Measurements from ENCODE around the gene MCC. TPM values are rescaled to one million over a fixed set of nuclear protein-coding genes. Genes with fewer than 3 reads are reported as not detected.

The MCC gene
- total RNA-seq, 1 donor from 2014 or later, result 22.7 TPM

GRCh38 chr5:112979723-112980122 lies 508.5 kb downstream of the MCC start:
- Mint-ChIP-seq H3K27ac (ENCODE audit: unreplicated experiment) (peak overlapping the region; percentile 66), H3K27me3 (ENCODE audit: unreplicated experiment) (peaks cover 10% of the 10 kb centered on the region), H3K4me3 (ENCODE audit: unreplicated experiment) (peak overlapping the region; percentile 80), H3K36me3 (ENCODE audit: low read depth, unreplicated experiment) (no peaks in the 10 kb centered on the region), H3K4me1 (ENCODE audit: unreplicated experiment) (peaks cover 44% of the 10 kb centered on the region), H3K9me3 (ENCODE audit: unreplicated experiment) (no peaks in the 10 kb centered on the region)
- TF ChIP-seq, protein P1, sequence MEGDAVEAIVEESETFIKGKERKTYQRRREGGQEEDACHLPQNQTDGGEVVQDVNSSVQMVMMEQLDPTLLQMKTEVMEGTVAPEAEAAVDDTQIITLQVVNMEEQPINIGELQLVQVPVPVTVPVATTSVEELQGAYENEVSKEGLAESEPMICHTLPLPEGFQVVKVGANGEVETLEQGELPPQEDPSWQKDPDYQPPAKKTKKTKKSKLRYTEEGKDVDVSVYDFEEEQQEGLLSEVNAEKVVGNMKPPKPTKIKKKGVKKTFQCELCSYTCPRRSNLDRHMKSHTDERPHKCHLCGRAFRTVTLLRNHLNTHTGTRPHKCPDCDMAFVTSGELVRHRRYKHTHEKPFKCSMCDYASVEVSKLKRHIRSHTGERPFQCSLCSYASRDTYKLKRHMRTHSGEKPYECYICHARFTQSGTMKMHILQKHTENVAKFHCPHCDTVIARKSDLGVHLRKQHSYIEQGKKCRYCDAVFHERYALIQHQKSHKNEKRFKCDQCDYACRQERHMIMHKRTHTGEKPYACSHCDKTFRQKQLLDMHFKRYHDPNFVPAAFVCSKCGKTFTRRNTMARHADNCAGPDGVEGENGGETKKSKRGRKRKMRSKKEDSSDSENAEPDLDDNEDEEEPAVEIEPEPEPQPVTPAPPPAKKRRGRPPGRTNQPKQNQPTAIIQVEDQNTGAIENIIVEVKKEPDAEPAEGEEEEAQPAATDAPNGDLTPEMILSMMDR (IDR thresholded peaks at IDR 0.05; ENCODE audit: unreplicated experiment), result no peak
- no peak for DNase-seq (ENCODE audit: low spot score)

DNA sequence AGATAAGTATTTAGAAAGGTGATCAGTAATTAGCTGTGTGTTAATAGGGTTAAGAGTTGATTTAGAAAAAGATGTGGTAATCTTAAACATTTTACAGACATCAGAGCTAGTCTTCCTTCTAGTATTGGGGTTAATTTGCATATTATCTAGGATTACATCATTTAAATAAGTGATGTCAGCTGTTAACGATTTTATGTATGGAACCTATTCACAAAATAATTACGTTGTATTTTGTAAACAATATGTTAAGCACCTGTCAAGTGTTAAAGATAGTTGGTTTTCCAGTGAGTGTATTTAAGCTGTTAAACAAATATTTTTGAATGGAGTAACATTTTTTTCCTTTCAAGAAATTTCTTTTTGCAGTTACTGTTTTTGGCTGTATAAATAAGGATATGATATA lies 509.4 kb downstream of the MCC start:
- H3K27ac Mint-ChIP-seq (ENCODE audit: unreplicated experiment), result peak overlapping the region; percentile 49
- TF ChIP-seq, protein P1 (IDR thresholded peaks at IDR 0.05; ENCODE audit: unreplicated experiment), result no peak
- DNase-seq (ENCODE audit: low spot score), result no peak
- peaks cover 38% of the 10 kb centered on the region for H3K4me1 Mint-ChIP-seq (ENCODE audit: unreplicated experiment)
- no peaks in the 10 kb centered on the region for H3K9me3 Mint-ChIP-seq (ENCODE audit: unreplicated experiment)
- no peak overlapping the region for H3K4me3 Mint-ChIP-seq (ENCODE audit: unreplicated experiment)
- H3K36me3 Mint-ChIP-seq (ENCODE audit: low read depth, unreplicated experiment), result no peaks in the 10 kb centered on the region
- H3K27me3 Mint-ChIP-seq (ENCODE audit: unreplicated experiment), result peaks cover 9% of the 10 kb centered on the region

GRCh38 chr5:112977440-112977861 lies 510.8 kb downstream of the MCC start:
- TF ChIP-seq, protein P1 (IDR thresholded peaks at IDR 0.05; ENCODE audit: unreplicated experiment), result no peak
- Mint-ChIP-seq H3K9me3 (ENCODE audit: unreplicated experiment) (no peaks in the 10 kb centered on the region), H3K27me3 (ENCODE audit: unreplicated experiment) (peaks cover 9% of the 10 kb centered on the region), H3K36me3 (ENCODE audit: low read depth, unreplicated experiment) (no peaks in the 10 kb centered on the region), H3K4me1 (ENCODE audit: unreplicated experiment) (peaks cover 32% of the 10 kb centered on the region), H3K27ac (ENCODE audit: unreplicated experiment) (peak overlapping the region; percentile 99), H3K4me3 (ENCODE audit: unreplicated experiment) (peak overlapping the region; percentile 100)
- DNase-seq (ENCODE audit: low spot score), result no peak

- TF ChIP-seq, protein P1 (IDR thresholded peaks at IDR 0.05; ENCODE audit: unreplicated experiment), result no peak
- H3K36me3 Mint-ChIP-seq (ENCODE audit: low read depth, unreplicated experiment), result no peaks in the 10 kb centered on the region
- H3K27ac Mint-ChIP-seq (ENCODE audit: unreplicated experiment), result peak within 1 kb of the TSS; percentile 99
- H3K9me3 Mint-ChIP-seq (ENCODE audit: unreplicated experiment), result no peaks in the 10 kb centered on the region
- H3K4me1 Mint-ChIP-seq (ENCODE audit: unreplicated experiment), result peaks cover 31% of the 10 kb centered on the region
- peak; percentile 91 for DNase-seq (ENCODE audit: low spot score)
- peak within 1 kb of the TSS; percentile 100 for H3K4me3 Mint-ChIP-seq (ENCODE audit: unreplicated experiment)
- peaks cover 9% of the 10 kb centered on the region for H3K27me3 Mint-ChIP-seq (ENCODE audit: unreplicated experiment)
Observed at GRCh38 chr5:112976432-112977309, 511.6 kb downstream of the MCC start, which contains the start of gene DCP2. Gene DCP2, plus strand, starts transcription at chr5:112976798. Its CDS starts 136 bp downstream, at chr5:112976934.

All from endothelial cell (in vitro differentiated cells).